Mesenchymal stem cell (in vitro differentiated cells and primary cell): ENCODE measurements around the gene CMC1.

ENCODE experiments used
- DNase-seq: peaks from one replicate; pipeline ENCODE4 v3.0.0-alpha.2; 2013
- H2AFZ ChIP-seq: one replicate; pipeline ENCODE4 v1.6.1; 2013; ENCODE audit warnings: low read depth, mild to moderate bottlenecking, control low read depth, inconsistent platforms, low read length, moderate library complexity
- H2AK5ac ChIP-seq: 2 replicates; pipeline ENCODE4 v1.6.1; 2013; ENCODE audit warnings: low read length, moderate library complexity, mild to moderate bottlenecking, inconsistent platforms; ENCODE audit not compliant: severe bottlenecking
- H2BK120ac ChIP-seq: one replicate; pipeline ENCODE4 v1.6.1; 2013; ENCODE audit warnings: low read depth, mild to moderate bottlenecking, inconsistent platforms, low read length, moderate library complexity
- H2BK12ac ChIP-seq, 2 experiments: one replicate each; pipeline ENCODE4 v1.6.1; 2013; ENCODE audit warnings: inconsistent platforms in 2 of 2, low read length in 2 of 2, mild to moderate bottlenecking in 2 of 2, moderate library complexity in 2 of 2, control low read depth in 1 of 2
- H2BK15ac ChIP-seq: one replicate; pipeline ENCODE4 v1.6.1; 2013; ENCODE audit warnings: mild to moderate bottlenecking, low read depth, inconsistent platforms; ENCODE audit not compliant: poor library complexity, severe bottlenecking
- H2BK5ac ChIP-seq: 2 replicates; pipeline ENCODE4 v1.6.1; 2013; ENCODE audit warnings: low read depth, mild to moderate bottlenecking, low read length, control low read depth, inconsistent platforms; ENCODE audit not compliant: poor library complexity, severe bottlenecking
- H3K14ac ChIP-seq, 2 experiments: one replicate each; pipeline ENCODE4 v1.6.1; 2013; ENCODE audit warnings: inconsistent platforms in 2 of 2, low read length in 2 of 2, control low read depth in 1 of 2, mild to moderate bottlenecking in 1 of 2, moderate library complexity in 1 of 2
- H3K18ac ChIP-seq, 2 experiments: one replicate each; pipeline ENCODE4 v1.6.1; 2013; ENCODE audit warnings: inconsistent platforms in 2 of 2, low read length in 2 of 2, control low read depth in 1 of 2, low read depth in 1 of 2, mild to moderate bottlenecking in 1 of 2
- H3K23ac ChIP-seq, 2 experiments: one replicate each; pipeline ENCODE4 v1.6.1; 2013; ENCODE audit warnings: inconsistent platforms in 2 of 2, low read length in 2 of 2, mild to moderate bottlenecking in 2 of 2, moderate library complexity in 2 of 2, control low read depth in 1 of 2
- H3K27ac ChIP-seq: 2 replicates; pipeline ENCODE4 v1.5.1; 2013; ENCODE audit warnings: mild to moderate bottlenecking, moderate library complexity, low read length, control low read depth, inconsistent platforms; ENCODE audit not compliant: poor library complexity, severe bottlenecking
- H3K27me3 ChIP-seq, 2 experiments: 2 replicates each; pipeline versions ENCODE4 v1.6.1 to v1.7.0; 2013; ENCODE audit warnings: low read length in 2 of 2, mild to moderate bottlenecking in 2 of 2, moderate library complexity in 2 of 2, control low read depth in 1 of 2, inconsistent platforms in 1 of 2; ENCODE audit not compliant: control insufficient read depth in 1 of 2, insufficient read depth in 1 of 2
- H3K36me3 ChIP-seq, 2 experiments: 2 replicates each; pipeline versions ENCODE4 v1.6.1 to v1.7.0; 2013; ENCODE audit warnings: low read length in 2 of 2, control low read depth in 1 of 2, inconsistent platforms in 1 of 2, low read depth in 1 of 2, mild to moderate bottlenecking in 1 of 2; ENCODE audit not compliant: insufficient read depth in 2 of 2, control insufficient read depth in 1 of 2
- H3K4ac ChIP-seq, 2 experiments: one replicate each; pipeline ENCODE4 v1.6.1; 2013; ENCODE audit warnings: inconsistent platforms in 2 of 2, low read length in 2 of 2, mild to moderate bottlenecking in 2 of 2, moderate library complexity in 2 of 2, control low read depth in 1 of 2, low read depth in 1 of 2
- H3K4me1 ChIP-seq: 2 replicates; pipeline ENCODE4 v1.6.1; 2013; ENCODE audit warnings: low read depth, low read length, control low read depth; ENCODE audit not compliant: control insufficient read depth, insufficient read depth
- H3K4me2 ChIP-seq: 2 replicates; pipeline ENCODE4 v1.6.1; 2013; ENCODE audit warnings: low read length, mild to moderate bottlenecking, inconsistent platforms; ENCODE audit not compliant: poor library complexity, severe bottlenecking
- H3K4me3 ChIP-seq, 2 experiments: 2 replicates each; pipeline versions ENCODE4 v1.5.1 to v1.7.0; 2013; ENCODE audit warnings: low read length in 2 of 2, mild to moderate bottlenecking in 2 of 2, control low read depth in 1 of 2, low read depth in 1 of 2; ENCODE audit not compliant: insufficient read depth in 1 of 2
- H3K79me1 ChIP-seq: replicated peaks from 2 replicates; pipeline ENCODE4 v1.6.1; 2013; ENCODE audit warnings: mild to moderate bottlenecking, control low read depth, low read length, inconsistent platforms; ENCODE audit not compliant: poor library complexity, severe bottlenecking
- H3K9ac ChIP-seq: 2 replicates; pipeline ENCODE4 v1.7.0; 2013; ENCODE audit warnings: mild to moderate bottlenecking, low read length, moderate library complexity
- H3K9me3 ChIP-seq: 2 replicates; pipeline ENCODE4 v1.7.0; 2013; ENCODE audit warnings: mild to moderate bottlenecking, low read length; ENCODE audit not compliant: control insufficient read depth
- H4K8ac ChIP-seq: one replicate; pipeline ENCODE4 v1.6.1; 2013; ENCODE audit warnings: inconsistent platforms, mild to moderate bottlenecking, low read length, moderate library complexity
- H4K91ac ChIP-seq: one replicate; pipeline ENCODE4 v1.6.1; 2013; ENCODE audit warnings: mild to moderate bottlenecking, low read length, inconsistent platforms
- WGBS: methylation state at CpG from one replicate; pipeline ENCODE4 v1.1.7; 2013; ENCODE audit warnings: mixed read lengths; 5-methylcytosine and 5-hydroxymethylcytosine counted together

CMC1 gene

GRCh38 chr3:28224430-28224829 lies 17.0 kb upstream of the CMC1 start:
- H3K14ac ChIP-seq = no peak overlapping the region
- H2AFZ ChIP-seq = no peak overlapping the region
- no CpG with 5 or more reads among the region's 4 CpGs for WGBS
- H2BK5ac ChIP-seq = no peak overlapping the region
- no peak overlapping the region for H3K4ac ChIP-seq
- DNase-seq = no peak
- H2BK120ac ChIP-seq = no peak overlapping the region
- no peak overlapping the region for H4K8ac ChIP-seq
- H2BK12ac ChIP-seq = no peak overlapping the region
- H2BK15ac ChIP-seq = no peak overlapping the region
- H3K27me3 ChIP-seq = no peaks in the 10 kb centered on the region
- H3K18ac ChIP-seq = no peak overlapping the region
- H3K4me1 ChIP-seq = no peaks in the 10 kb centered on the region
- no peak overlapping the region for H3K4me3 ChIP-seq
- H3K9ac ChIP-seq = no peak overlapping the region
- no peak overlapping the region for H2AK5ac ChIP-seq
- H3K36me3 ChIP-seq = no peaks in the 10 kb centered on the region
- H3K27ac ChIP-seq = no peak overlapping the region
- no peak overlapping the region for H3K23ac ChIP-seq
- no peak overlapping the region for H4K91ac ChIP-seq
- H3K79me1 ChIP-seq = no peaks in the 10 kb centered on the region
- no peaks in the 10 kb centered on the region for H3K9me3 ChIP-seq
- H3K4me2 ChIP-seq = no peak overlapping the region

DNA sequence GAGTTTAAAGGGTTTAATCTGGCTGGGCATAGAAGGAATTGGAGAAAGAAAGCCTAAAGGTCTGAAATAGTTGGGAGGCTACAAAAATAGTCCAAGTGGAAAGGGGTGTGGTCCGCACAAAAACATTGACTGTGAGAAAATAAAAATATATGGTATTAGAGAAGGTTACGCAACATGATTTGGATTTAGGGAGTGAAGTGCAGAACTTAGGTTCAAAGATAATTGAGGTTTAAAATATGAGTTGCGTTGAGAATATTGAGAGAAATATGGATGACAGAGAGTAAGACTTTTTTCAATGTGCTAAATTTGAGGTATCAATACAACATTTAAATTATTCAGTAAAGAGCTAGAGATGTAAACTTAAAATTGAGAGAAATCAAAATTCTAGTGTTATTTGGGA lies 15.4 kb upstream of the CMC1 start:
- Histone ChIP-seq H4K8ac (no peak overlapping the region), H3K36me3 (no peaks in the 10 kb centered on the region), H3K79me1 (no peaks in the 10 kb centered on the region), H3K27me3 (no peaks in the 10 kb centered on the region), H2BK120ac (no peak overlapping the region), H3K14ac (no peak overlapping the region), H2AK5ac (no peak overlapping the region), H2AFZ (no peak overlapping the region), H3K4me1 (no peaks in the 10 kb centered on the region), H3K9ac (no peak overlapping the region), H3K18ac (no peak overlapping the region), H3K9me3 (no peaks in the 10 kb centered on the region), H3K27ac (no peak overlapping the region), H3K4me2 (no peak overlapping the region), H2BK5ac (no peak overlapping the region), H3K4ac (no peak overlapping the region), H3K23ac (no peak overlapping the region), H4K91ac (no peak overlapping the region), H2BK15ac (no peak overlapping the region), H2BK12ac (no peak overlapping the region), H3K4me3 (no peak overlapping the region)
- 97% methylated on average over 3 of the region's 3 CpGs for WGBS
- no peak for DNase-seq

GRCh38 chr3:28228623-28229022 lies 12.8 kb upstream of the CMC1 start:
- WGBS = 93% methylated on average over 5 of the region's 5 CpGs
- Histone ChIP-seq H2BK5ac (no peak overlapping the region), H2AK5ac (no peak overlapping the region)

GRCh38 chr3:28232659-28233058 lies 8.8 kb upstream of the CMC1 start:
- Histone ChIP-seq H3K14ac (no peak overlapping the region), H3K27me3 (no peaks in the 10 kb centered on the region), H3K23ac (no peak overlapping the region), H2BK12ac (no peak overlapping the region), H2AFZ (no peak overlapping the region), H3K18ac (no peak overlapping the region), H4K91ac (no peak overlapping the region), H3K4me3 (no peak overlapping the region), H3K9ac (no peak overlapping the region), H3K27ac (no peak overlapping the region), H3K4me1 (no peaks in the 10 kb centered on the region), H3K79me1 (no peaks in the 10 kb centered on the region), H2BK15ac (no peak overlapping the region), H3K36me3 (no peaks in the 10 kb centered on the region), H3K9me3 (no peaks in the 10 kb centered on the region), H4K8ac (no peak overlapping the region), H3K4me2 (no peak overlapping the region), H3K4ac (no peak overlapping the region), H2AK5ac (no peak overlapping the region), H2BK120ac (no peak overlapping the region), H2BK5ac (no peak overlapping the region)
- DNase-seq = no peak

More at GRCh38 chr3:28228623-28229022, 12.8 kb upstream of the CMC1 start:
- Histone ChIP-seq H3K18ac (no peak overlapping the region), H3K27ac (no peak overlapping the region), H4K91ac (no peak overlapping the region), H2AFZ (no peak overlapping the region), H3K4ac (no peak overlapping the region), H3K4me3 (no peak overlapping the region), H3K27me3 (no peaks in the 10 kb centered on the region), H3K79me1 (no peaks in the 10 kb centered on the region), H4K8ac (no peak overlapping the region), H3K4me2 (no peak overlapping the region), H3K9ac (no peak overlapping the region), H3K23ac (no peak overlapping the region), H3K14ac (no peak overlapping the region), H2BK120ac (no peak overlapping the region), H3K9me3 (no peaks in the 10 kb centered on the region), H3K36me3 (no peaks in the 10 kb centered on the region), H2BK12ac (no peak overlapping the region), H3K4me1 (no peaks in the 10 kb centered on the region), H2BK15ac (no peak overlapping the region)
- DNase-seq = no peak
